Stimulated activated naive B cell treated with anti-CD40 and anti-IgM and Interleukin-4, amounts not matched to agents 10 μg/mL and 1 μg/mL and 100 μg/mL, for 72 hours (primary cell): ENCODE measurements around the gene SWAP70.

ENCODE experiments used
- ATAC-seq, 2 donors: fragments of 150-1000 bp; cut with Tn5 transposase; replicated peaks; 2 replicates each; pipeline ENCODE4 v1.10.0; 2021; ENCODE audit warnings: moderate library complexity in 1 of 2
- DNase-seq: peaks from one replicate; pipeline ENCODE4 v3.0.0; 2021
- H3K27ac Mint-ChIP-seq: one replicate; pipeline ENCODE4 v1.8.0; 2022; ENCODE audit warnings: mild to moderate bottlenecking, mixed read lengths
- H3K27me3 Mint-ChIP-seq, 2 donors: one replicate each; pipeline ENCODE4 v1.8.0; 2022; ENCODE audit warnings: mixed read lengths in 2 of 2
- H3K36me3 Mint-ChIP-seq, 2 donors: one replicate each; pipeline ENCODE4 v1.8.0; 2022; ENCODE audit warnings: mixed read lengths in 2 of 2, mild to moderate bottlenecking in 1 of 2
- H3K4me1 Mint-ChIP-seq, 2 donors: one replicate each; pipeline ENCODE4 v1.8.0; 2022; ENCODE audit warnings: mixed read lengths in 2 of 2, mild to moderate bottlenecking in 1 of 2
- H3K4me3 Mint-ChIP-seq, 2 donors: one replicate each; pipeline ENCODE4 v1.8.0; 2022; ENCODE audit warnings: mild to moderate bottlenecking in 2 of 2, mixed read lengths in 2 of 2, moderate library complexity in 1 of 2
- H3K9me3 Mint-ChIP-seq, 2 donors: one replicate each; pipeline ENCODE4 v1.8.0; 2022; ENCODE audit warnings: mixed read lengths in 2 of 2, mild to moderate bottlenecking in 1 of 2

SWAP70 gene

DNA sequence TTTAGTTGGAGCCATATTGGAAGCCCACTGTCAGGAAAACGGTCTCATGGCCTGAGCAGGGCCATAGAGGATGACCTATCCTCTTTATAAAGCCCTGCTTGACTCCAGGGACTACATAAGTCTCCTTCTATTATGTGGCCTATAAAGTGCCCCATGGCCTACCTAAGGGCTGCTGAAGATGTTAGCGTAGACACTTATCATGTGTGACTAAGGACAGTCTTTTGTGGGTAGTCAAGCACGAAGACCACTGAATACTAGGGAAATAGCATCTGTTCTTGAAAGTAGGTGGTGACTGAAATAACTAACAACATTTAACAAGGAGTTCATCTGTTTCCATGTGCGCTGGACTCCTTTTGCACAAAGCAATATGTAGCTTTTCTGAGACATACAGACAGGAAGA lies 117.1 kb downstream of the SWAP70 start:
- H3K36me3 Mint-ChIP-seq: peaks cover 14 to 22% of the 10 kb centered on the region in 2 donors
- no peak overlapping the region for H3K27ac Mint-ChIP-seq
- no peak for DNase-seq
- H3K4me3 Mint-ChIP-seq: no peak overlapping the region
- no peaks in the 10 kb centered on the region for H3K9me3 Mint-ChIP-seq
- ATAC-seq: peak; percentile 52 to 54
- peaks cover 11 to 23% of the 10 kb centered on the region in 2 donors for H3K4me1 Mint-ChIP-seq
- H3K27me3 Mint-ChIP-seq: no peaks in the 10 kb centered on the region

DNA sequence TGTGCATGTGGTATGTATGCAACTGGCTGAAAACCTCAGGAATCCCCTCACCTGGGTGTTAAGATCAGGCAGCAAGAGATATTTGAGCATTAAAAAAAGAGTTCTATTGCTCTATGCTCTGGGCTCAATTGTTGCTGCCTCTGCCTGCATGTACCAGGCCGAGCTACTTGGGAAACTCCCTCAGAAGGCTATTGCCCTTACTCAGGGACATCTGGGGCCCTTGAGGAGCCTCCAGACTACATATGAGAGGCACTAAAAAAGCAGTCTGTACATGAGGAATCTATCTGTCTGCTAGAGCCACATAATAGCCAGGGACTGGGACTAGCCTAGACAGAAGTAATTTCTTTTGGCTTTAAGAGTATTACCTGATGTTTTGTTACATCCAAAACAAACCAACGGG lies 120.1 kb downstream of the SWAP70 start:
- ATAC-seq: no peak
- no peak overlapping the region for H3K4me3 Mint-ChIP-seq
- no peak for DNase-seq
- no peak overlapping the region for H3K27ac Mint-ChIP-seq
- peaks cover 25 to 49% of the 10 kb centered on the region in 2 donors for H3K4me1 Mint-ChIP-seq
- peaks cover 24 to 40% of the 10 kb centered on the region in 2 donors for H3K36me3 Mint-ChIP-seq
- no peaks in the 10 kb centered on the region for H3K27me3 Mint-ChIP-seq
- H3K9me3 Mint-ChIP-seq: no peaks in the 10 kb centered on the region

DNA sequence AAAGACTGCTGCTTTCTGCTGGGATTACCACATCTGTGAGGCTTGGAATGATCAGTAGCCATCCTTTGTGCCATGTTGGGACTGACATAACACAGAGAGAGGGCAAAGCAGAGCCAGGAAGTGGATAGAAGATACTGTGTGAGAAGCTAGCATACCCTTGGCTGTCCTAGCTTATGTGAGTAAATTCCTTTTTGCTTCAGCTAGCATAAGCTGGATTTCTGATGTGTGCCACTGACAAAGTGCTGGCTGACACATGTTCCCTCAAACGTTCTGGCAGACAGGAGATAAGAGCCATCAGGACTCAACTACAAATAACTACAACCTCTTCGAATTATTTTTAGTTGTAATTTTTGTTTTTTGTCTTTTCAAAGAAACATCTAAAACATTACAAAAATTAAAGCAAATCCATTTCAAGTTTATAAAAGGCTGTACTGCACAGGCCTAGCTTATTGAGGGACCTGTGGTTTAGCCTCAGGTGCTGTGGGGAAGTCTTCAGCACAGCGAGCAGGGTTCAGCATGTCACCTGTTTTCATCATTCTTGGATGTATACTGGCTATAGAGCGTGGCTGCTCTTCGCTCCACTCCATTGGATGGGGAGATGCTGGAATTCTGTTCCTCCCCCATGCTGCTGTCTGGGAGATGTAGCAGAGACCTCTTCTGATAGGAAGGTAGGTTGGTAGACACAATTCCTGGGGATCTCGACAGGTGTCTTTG lies 120.9 kb downstream of the SWAP70 start:
- H3K9me3 Mint-ChIP-seq: no peaks in the 10 kb centered on the region
- no peak overlapping the region for H3K27ac Mint-ChIP-seq
- no peak overlapping the region for H3K4me3 Mint-ChIP-seq
- peaks cover 25 to 55% of the 10 kb centered on the region in 2 donors for H3K4me1 Mint-ChIP-seq
- no peak for ATAC-seq
- no peak for DNase-seq
- H3K36me3 Mint-ChIP-seq: peaks cover 26 to 41% of the 10 kb centered on the region in 2 donors
- no peaks in the 10 kb centered on the region for H3K27me3 Mint-ChIP-seq

DNA sequence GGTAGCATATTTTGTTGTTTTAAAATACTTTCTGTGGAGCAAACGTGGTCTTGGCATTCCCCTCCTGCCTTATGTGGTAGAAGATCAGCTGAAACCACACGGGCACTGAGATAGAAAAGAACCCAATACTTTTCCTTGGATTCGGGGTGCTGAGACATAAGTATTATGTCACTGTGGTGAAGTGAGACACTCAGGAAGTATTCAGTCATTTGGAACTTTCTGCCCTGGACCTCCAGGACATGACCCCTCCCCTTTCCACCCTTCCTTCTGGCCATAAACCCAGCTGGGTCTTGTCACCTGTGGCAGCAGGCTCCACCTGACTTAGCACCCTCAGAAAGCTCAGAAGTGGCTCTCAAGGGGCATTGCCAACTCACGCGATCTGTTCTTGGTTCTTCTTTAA lies 123.4 kb downstream of the SWAP70 start:
- peak; percentile 39 for DNase-seq
- Mint-ChIP-seq H3K4me1 (peaks cover 20 to 43% of the 10 kb centered on the region in 2 donors), H3K4me3 (no peak overlapping the region), H3K27ac (peak overlapping the region; percentile 60), H3K36me3 (peaks cover 14 to 25% of the 10 kb centered on the region in 2 donors), H3K9me3 (no peaks in the 10 kb centered on the region), H3K27me3 (no peaks in the 10 kb centered on the region)
- peak; percentile 91 to 93 for ATAC-seq

DNA sequence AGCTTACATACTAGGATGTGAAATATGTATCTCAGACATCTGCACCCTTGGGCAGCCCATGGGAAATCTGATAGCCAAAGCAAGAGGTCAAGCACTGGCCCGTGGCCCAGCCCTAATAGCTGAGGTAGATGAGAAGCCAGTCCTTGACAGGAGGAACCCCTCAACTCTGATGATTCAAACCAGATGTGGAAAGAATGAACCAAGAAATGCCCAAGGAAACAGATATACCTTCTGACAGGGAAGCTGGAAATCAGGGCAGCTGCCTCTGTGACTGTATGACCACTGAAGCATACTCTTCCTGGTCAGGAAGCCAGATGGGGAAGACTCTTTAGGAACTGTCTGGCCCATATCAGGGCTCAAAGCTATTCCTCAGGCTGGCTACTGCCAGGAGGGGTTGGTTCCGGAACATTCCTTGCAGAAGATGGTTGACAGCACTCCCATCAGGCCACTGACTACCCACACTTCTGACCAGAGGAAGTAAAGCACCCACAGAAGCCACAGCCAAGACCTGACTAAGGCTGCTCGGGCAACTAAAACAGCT lies 124.2 kb downstream of the SWAP70 start:
- H3K36me3 Mint-ChIP-seq: peaks cover 14 to 25% of the 10 kb centered on the region in 2 donors

DNA sequence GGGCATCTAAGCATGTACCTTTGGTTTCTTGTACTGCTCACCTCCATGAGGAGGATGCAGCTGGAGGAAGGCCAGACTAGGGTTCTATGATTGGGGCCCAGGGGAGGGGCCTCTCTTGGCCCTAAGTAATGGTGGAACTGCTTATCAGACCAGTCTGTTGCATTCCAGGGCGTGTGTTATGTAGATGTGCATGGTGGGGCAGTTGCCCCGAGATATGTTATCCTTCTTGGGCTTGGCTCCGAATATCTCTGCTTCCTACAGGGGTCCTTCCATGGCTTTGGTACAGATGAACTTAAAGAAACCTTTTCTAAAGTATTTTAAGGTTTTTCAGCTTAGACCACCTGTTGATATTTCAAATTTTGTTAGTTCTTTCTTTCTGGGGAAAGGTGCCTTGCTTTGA lies 126.0 kb downstream of the SWAP70 start:
- Mint-ChIP-seq H3K27ac (no peak overlapping the region), H3K27me3 (no peaks in the 10 kb centered on the region), H3K4me3 (no peak overlapping the region), H3K4me1 (peaks cover 14 to 36% of the 10 kb centered on the region in 2 donors), H3K36me3 (peaks cover 19 to 29% of the 10 kb centered on the region in 2 donors), H3K9me3 (no peaks in the 10 kb centered on the region)
- ATAC-seq (no peak), DNase-seq (no peak)

More for the DNA sequence above, 124.2 kb downstream of the SWAP70 start:
- H3K27me3 Mint-ChIP-seq: no peaks in the 10 kb centered on the region
- no peak overlapping the region for H3K4me3 Mint-ChIP-seq
- H3K9me3 Mint-ChIP-seq: no peaks in the 10 kb centered on the region
- peak overlapping the region; percentile 60 for H3K27ac Mint-ChIP-seq
- ATAC-seq: peak; percentile 34 to 40
- peaks cover 20 to 43% of the 10 kb centered on the region in 2 donors for H3K4me1 Mint-ChIP-seq
- DNase-seq: no peak

DNA sequence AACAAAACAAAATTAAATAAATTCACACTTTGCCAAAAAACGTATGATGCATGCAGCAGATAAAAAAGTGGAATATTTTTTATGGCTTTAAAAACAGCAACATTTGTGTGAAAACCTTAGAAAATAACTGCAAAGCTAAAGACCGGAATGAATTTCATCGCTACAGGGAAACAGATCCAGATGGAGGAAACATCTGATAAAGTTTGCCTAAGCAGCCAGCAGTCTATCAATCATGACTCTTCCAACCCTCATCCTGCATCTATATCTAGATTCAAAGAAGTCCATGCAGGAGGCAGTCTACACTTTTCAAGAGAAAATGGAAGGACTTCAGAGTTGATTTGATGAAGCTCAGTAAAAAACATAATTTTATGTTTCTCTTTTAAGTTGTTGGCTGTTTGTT lies 126.8 kb downstream of the SWAP70 start:
- Mint-ChIP-seq H3K36me3 (peaks cover 19 to 31% of the 10 kb centered on the region in 2 donors), H3K4me1 (peaks cover 14 to 36% of the 10 kb centered on the region in 2 donors), H3K27ac (no peak overlapping the region), H3K27me3 (no peaks in the 10 kb centered on the region), H3K9me3 (no peaks in the 10 kb centered on the region), H3K4me3 (no peak overlapping the region)
- DNase-seq (no peak), ATAC-seq (no peak)

DNA sequence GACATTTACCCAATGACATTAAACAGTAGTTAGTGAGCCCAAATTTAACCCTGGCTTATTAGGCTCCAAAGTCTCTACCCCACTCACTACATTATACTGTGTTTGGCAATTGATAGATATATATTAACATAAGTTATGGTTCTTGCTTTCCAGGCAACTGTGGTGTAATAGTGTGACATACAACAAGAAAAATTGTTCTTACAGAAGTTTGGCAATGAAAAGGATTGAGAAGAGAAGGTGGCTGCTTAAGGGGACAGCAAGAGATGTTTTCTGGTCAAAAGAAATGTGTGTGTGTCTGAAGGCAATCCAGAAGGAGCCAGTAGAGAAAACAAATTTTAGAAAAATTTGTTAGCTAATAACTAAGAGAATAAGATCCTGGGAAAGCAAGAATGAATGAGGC lies 132.4 kb downstream of the SWAP70 start:
- no peaks in the 10 kb centered on the region for H3K9me3 Mint-ChIP-seq
- H3K4me1 Mint-ChIP-seq: no peaks in the 10 kb centered on the region
- ATAC-seq (no peak), DNase-seq (no peak)
- no peak overlapping the region for H3K27ac Mint-ChIP-seq
- no peak overlapping the region for H3K4me3 Mint-ChIP-seq
- H3K27me3 Mint-ChIP-seq: no peaks in the 10 kb centered on the region
- H3K36me3 Mint-ChIP-seq: peaks cover 11 to 14% of the 10 kb centered on the region in 2 donors

DNA sequence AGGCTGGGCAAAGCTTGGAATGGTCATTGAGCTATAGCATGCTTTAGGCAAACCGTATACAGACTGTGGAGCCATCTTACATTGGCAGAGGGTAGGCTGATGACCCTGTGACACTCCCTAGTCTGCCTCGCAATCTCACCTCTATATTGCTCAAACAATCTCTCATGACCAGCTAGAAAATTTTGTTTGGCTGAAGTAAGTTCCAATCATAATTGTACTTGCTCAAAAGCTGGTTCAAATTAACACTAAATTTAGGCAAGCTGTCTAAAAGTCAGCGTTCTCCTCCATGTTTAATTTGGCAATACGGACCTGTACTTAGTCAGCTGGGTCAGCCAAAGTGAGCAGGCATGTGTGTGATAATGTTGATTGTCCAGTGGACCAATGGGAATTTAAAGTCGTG lies 133.0 kb downstream of the SWAP70 start:
- no peak for ATAC-seq
- Mint-ChIP-seq H3K27me3 (no peaks in the 10 kb centered on the region), H3K4me1 (no peaks in the 10 kb centered on the region), H3K27ac (no peak overlapping the region), H3K9me3 (no peaks in the 10 kb centered on the region), H3K36me3 (peaks cover 11 to 14% of the 10 kb centered on the region in 2 donors), H3K4me3 (no peak overlapping the region)
- no peak for DNase-seq

DNA sequence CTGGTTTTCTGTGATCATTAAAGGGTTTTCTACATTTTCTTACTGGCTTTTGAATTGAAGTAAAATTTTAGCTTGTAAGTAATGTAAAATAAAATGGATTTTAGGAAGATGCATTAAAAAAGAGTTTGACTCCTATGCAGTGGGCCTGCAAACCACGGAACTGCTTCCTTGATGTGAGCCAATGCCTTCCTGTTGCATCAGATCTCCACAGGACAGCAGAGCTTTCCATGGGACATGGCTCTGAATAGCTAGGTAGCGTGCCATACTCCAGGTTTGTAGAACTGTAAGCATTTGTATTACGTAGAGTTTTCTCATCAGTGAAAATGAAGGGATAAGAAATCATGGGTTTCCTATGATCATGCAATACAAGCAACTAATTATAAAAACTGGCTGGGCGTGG lies 133.4 kb downstream of the SWAP70 start:
- no peak overlapping the region for H3K4me3 Mint-ChIP-seq
- ATAC-seq (no peak), DNase-seq (no peak)
- H3K27ac Mint-ChIP-seq: no peak overlapping the region
- H3K27me3 Mint-ChIP-seq: no peaks in the 10 kb centered on the region
- no peaks in the 10 kb centered on the region for H3K9me3 Mint-ChIP-seq
- H3K4me1 Mint-ChIP-seq: no peaks in the 10 kb centered on the region
- H3K36me3 Mint-ChIP-seq: peaks cover 11 to 14% of the 10 kb centered on the region in 2 donors

DNA sequence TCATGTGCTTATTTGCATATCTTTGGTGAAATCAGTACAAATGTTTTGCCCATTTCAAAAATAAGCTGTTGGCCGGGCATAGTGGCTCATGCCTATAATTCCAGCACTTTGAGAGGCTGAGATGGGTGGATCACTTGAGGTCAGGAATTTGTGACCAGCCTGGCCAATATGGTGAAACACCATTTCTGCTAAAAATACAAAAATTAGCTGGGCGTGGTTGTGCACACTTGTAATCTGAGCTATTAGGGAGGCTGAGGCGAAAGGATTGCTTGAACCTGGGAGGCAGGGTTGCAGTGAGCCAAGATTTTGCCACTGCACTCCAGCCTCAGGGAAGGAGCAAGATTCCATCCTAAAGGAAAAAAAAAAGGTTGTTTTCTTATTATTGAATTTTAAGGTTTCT lies 136.0 kb downstream of the SWAP70 start:
- ATAC-seq (no peak), DNase-seq (no peak)
- H3K4me1 Mint-ChIP-seq: peaks cover 0 to 11% of the 10 kb centered on the region in 2 donors
- H3K27me3 Mint-ChIP-seq: no peaks in the 10 kb centered on the region
- H3K27ac Mint-ChIP-seq: no peak overlapping the region
- peaks cover 12 to 14% of the 10 kb centered on the region in 2 donors for H3K36me3 Mint-ChIP-seq
- no peaks in the 10 kb centered on the region for H3K9me3 Mint-ChIP-seq
- H3K4me3 Mint-ChIP-seq: no peak overlapping the region

DNA sequence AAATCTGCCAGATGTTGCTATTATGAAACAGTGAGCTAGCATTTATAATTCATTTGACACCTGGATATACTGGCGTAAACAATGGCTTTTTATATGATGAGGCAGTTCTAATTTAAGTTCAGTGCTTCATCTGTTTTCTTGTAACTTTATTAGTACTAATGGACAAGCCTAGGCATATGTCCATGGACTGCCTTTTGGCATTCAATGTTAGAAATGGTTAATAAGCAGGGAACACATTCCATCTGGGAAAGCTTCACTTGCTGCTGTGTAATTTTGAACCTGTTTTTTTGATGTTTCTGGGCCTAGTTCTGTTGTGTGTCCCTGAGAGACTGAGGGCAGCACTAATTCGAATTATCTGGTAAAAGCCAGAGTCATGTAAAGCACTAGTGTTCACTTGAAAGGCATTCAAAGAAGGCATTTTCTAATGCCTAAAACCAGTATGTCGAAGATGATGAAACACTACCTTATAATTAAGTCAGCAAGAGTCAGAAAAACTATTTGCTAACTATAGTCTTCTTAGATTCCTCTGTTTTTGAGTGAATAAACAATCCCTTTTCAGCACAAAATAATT lies 138.5 kb downstream of the SWAP70 start:
- no peak overlapping the region for H3K4me3 Mint-ChIP-seq
- H3K36me3 Mint-ChIP-seq: peaks cover 19 to 23% of the 10 kb centered on the region in 2 donors
- H3K27ac Mint-ChIP-seq: no peak overlapping the region
- H3K9me3 Mint-ChIP-seq: no peaks in the 10 kb centered on the region
- H3K4me1 Mint-ChIP-seq: peaks cover 0 to 12% of the 10 kb centered on the region in 2 donors
- ATAC-seq (no peak), DNase-seq (no peak)
- H3K27me3 Mint-ChIP-seq: no peaks in the 10 kb centered on the region
